Measurements from ENCODE around the gene PSKH1. TPM values are rescaled to one million over a fixed set of nuclear protein-coding genes. Genes with fewer than 3 reads are reported as not detected.

The PSKH1 gene
- polyA plus RNA-seq, 12 donors: 15.6 to 32.5 (median 21.0) TPM; not detected in 1

DNA sequence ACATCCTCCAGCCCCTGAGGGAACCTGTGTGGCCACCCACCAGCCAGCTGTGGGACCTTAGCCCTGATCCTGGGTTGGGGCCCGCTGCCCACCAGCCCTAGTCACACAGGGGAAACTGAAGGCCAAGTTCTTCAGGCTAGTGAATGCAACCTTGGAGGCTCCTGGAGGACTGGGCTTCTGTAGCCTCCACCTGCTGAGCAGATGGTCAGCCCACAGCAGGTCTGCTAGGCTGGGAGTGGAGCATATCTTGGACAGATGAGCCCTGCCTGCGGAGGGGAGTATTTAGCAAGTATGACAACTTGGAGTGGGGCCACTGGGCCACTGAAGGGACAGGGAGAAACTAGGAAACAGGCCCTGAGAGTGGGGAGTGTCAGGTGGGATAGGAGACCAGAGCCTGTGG, 83.2 kb downstream of the PSKH1 start:
- no peak for DNase-seq

DNA sequence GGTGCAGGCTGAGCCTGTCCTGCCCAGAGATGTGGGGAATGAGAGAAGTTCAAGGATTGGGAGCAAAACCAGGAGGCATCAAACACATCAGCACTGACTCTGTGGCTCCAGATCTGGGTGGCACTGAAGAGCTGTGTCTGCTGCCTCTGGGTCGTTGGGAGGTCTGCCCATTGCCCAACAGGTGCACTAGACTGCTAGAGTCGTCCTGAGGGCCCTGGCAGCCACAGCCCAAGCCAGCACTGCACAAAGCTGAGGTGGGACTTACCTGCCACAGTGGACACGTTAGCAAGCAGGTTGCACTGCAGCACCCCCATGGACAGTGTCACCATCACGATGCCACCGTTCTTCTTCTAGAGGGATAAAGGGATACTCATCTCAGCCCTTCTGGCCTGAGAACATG, 84.0 kb downstream of the PSKH1 start:
- DNase-seq: no peak

DNA sequence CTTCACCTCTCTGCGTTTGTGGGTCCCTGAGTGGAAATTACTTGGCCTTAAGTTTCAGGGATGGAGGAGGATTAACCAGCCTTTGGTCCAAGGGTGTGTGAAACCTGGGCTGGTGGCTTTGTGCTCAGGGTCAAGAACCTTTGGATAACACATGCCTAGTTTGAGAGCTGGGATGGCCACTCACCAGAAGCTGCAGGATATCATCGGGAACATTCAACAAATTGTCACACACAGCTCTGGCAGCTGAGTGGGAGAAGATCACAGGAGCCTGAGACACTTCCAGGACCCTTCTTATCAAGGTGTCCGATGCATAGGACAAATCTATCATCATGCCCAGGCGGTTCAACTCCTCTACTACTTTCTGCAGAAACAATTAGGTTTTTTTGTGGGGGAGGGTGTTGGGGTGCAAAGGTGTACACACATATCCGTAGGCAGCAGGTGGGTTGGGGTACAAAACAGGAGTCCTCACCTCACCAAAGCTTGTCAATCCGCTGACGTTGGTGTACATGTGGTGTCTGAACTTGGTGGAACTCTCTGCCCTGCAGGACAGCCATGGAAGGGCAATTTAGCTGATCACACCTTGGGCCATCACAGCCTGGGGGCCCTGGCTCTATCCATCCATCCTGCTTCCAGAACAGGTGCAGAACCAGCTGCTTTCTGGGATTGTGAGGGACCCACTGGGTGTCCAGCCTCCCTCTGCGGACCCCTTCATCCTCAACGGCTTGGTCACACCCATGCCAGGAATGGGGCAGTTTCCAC, 84.6 kb downstream of the PSKH1 start:
- DNase-seq: no peak

Other genes starting within 250 kb of the PSKH1 start
- 1 to 10 TPM in 2 of 12 donors, under 1 TPM in 8, not detected in 2; 0.32 to 2.4 (median 0.41) TPM for gene CARMIL2, start 248.1 kb upstream of the PSKH1 start, polyA plus RNA-seq (ENCODE audit: insufficient read length in 12 of 12)
- gene ACD, start 233.0 kb upstream of the PSKH1 start, polyA plus RNA-seq (ENCODE audit: insufficient read length in 12 of 12): 10 to 100 TPM in 10 of 12 donors, 1 to 10 TPM in 1, not detected in 1; 9.6 to 29.9 (median 13.0) TPM
- 1 to 10 TPM in 2 of 12 donors, under 1 TPM in 8, not detected in 2; 0.41 to 1.2 (median 0.72) TPM for gene PARD6A, start 232.3 kb upstream of the PSKH1 start, polyA plus RNA-seq (ENCODE audit: insufficient read length in 12 of 12)
- gene ENKD1, start 226.5 kb upstream of the PSKH1 start, polyA plus RNA-seq (ENCODE audit: insufficient read length in 12 of 12): 10 to 100 TPM in 2 of 12 donors, 1 to 10 TPM in 9, not detected in 1; 6.1 to 15.3 (median 8.6) TPM
- 1 to 10 TPM in 10 of 12 donors, not detected in 2; 1.5 to 3.2 (median 2.1) TPM for gene C16orf86, start 226.4 kb upstream of the PSKH1 start, polyA plus RNA-seq (ENCODE audit: insufficient read length in 12 of 12)
- gene GFOD2, start 173.9 kb upstream of the PSKH1 start, polyA plus RNA-seq (ENCODE audit: insufficient read length in 12 of 12): 10 to 100 TPM in 11 of 12 donors, not detected in 1; 10.2 to 29.8 (median 13.1) TPM
- gene RANBP10, start 86.7 kb upstream of the PSKH1 start, polyA plus RNA-seq (ENCODE audit: insufficient read length in 12 of 12): 10 to 100 TPM in 11 of 12 donors, not detected in 1; 15.0 to 31.8 (median 21.2) TPM
- gene TSNAXIP1, start 86.4 kb upstream of the PSKH1 start, polyA plus RNA-seq (ENCODE audit: insufficient read length in 12 of 12): 1 to 10 TPM in 7 of 12 donors, under 1 TPM in 3, not detected in 2; 0.83 to 5.0 (median 1.3) TPM
- gene THAP11, start 50.9 kb upstream of the PSKH1 start, polyA plus RNA-seq (ENCODE audit: insufficient read length in 12 of 12): 10 to 100 TPM in 11 of 12 donors, not detected in 1; 11.8 to 25.6 (median 22.2) TPM
- gene NUTF2, start 46.3 kb upstream of the PSKH1 start, polyA plus RNA-seq (ENCODE audit: insufficient read length in 12 of 12): 1,000 to 10,000 TPM in 1 of 12 donors, 100 to 1,000 TPM in 11; 111 to 1,287 (median 122) TPM
- gene CENPT, start 45.6 kb upstream of the PSKH1 start, polyA plus RNA-seq (ENCODE audit: insufficient read length in 12 of 12): 10 to 100 TPM in 11 of 12 donors, not detected in 1; 27.3 to 61.6 (median 32.4) TPM
- gene EDC4, start 20.2 kb upstream of the PSKH1 start, polyA plus RNA-seq (ENCODE audit: insufficient read length in 12 of 12): 100 to 1,000 TPM in 5 of 12 donors, 10 to 100 TPM in 7; 40.4 to 146 (median 96.8) TPM
- gene NRN1L, start 8.4 kb upstream of the PSKH1 start, polyA plus RNA-seq (ENCODE audit: insufficient read length in 12 of 12): 1 to 10 TPM in 1 of 12 donors, under 1 TPM in 6, not detected in 5; 0.37 to 1.7 (median 0.74) TPM
- 1 to 10 TPM in 10 of 12 donors, not detected in 2; 1.2 to 5.8 (median 4.3) TPM for gene CTRL, start 38.6 kb downstream of the PSKH1 start, polyA plus RNA-seq (ENCODE audit: insufficient read length in 12 of 12)
- gene PSMB10, start 43.6 kb downstream of the PSKH1 start, polyA plus RNA-seq (ENCODE audit: insufficient read length in 12 of 12): 10 to 100 TPM in 11 of 12 donors, not detected in 1; 18.9 to 28.5 (median 23.1) TPM
- gene LCAT, start 50.9 kb downstream of the PSKH1 start, polyA plus RNA-seq (ENCODE audit: insufficient read length in 12 of 12): 10 to 100 TPM in 11 of 12 donors, not detected in 1; 15.7 to 39.5 (median 18.8) TPM
- gene SLC12A4, start 75.4 kb downstream of the PSKH1 start, polyA plus RNA-seq (ENCODE audit: insufficient read length in 12 of 12): 10 to 100 TPM in 11 of 12 donors, not detected in 1; 28.2 to 51.5 (median 40.7) TPM
- gene DPEP3, start 87.2 kb downstream of the PSKH1 start, polyA plus RNA-seq (ENCODE audit: insufficient read length in 12 of 12): under 1 TPM in 2 of 12 donors, not detected in 10; 0.08 to 0.13 TPM
- gene DPEP2, start 106.2 kb downstream of the PSKH1 start, polyA plus RNA-seq (ENCODE audit: insufficient read length in 12 of 12): 1 to 10 TPM in 6 of 12 donors, under 1 TPM in 4, not detected in 2; 0.63 to 2.2 (median 1.3) TPM
- not detected for gene DPEP2NB, start 122.7 kb downstream of the PSKH1 start, polyA plus RNA-seq (ENCODE audit: insufficient read length in 12 of 12)
- 1 to 10 TPM in 10 of 12 donors, not detected in 2; 3.7 to 6.5 (median 5.3) TPM for gene DDX28, start 130.0 kb downstream of the PSKH1 start, polyA plus RNA-seq (ENCODE audit: insufficient read length in 12 of 12)
- gene DUS2, start 130.0 kb downstream of the PSKH1 start, polyA plus RNA-seq (ENCODE audit: insufficient read length in 12 of 12): 10 to 100 TPM in 7 of 12 donors, 1 to 10 TPM in 3, not detected in 2; 9.8 to 13.9 (median 11.8) TPM
- 10 to 100 TPM in 11 of 12 donors, not detected in 1; 28.3 to 34.3 (median 30.7) TPM for gene NFATC3, start 192.1 kb downstream of the PSKH1 start, polyA plus RNA-seq (ENCODE audit: insufficient read length in 12 of 12)

Measured in muscle of arm (tissue), 12 donors.